ENCODE results near the gene DIS3L2. TPM values are rescaled to one million over a fixed set of nuclear protein-coding genes. Genes with fewer than 3 reads are reported as not detected.
A peak's percentile ranks its signal among the peaks of the same experiment; 100 is the strongest.

Gene DIS3L2
- total and polyA plus RNA-seq, 2 of the 8 experiments (the other 6 are each of a cell fraction or from before 2014, with no cell fraction given): 11.5 to 21.6 TPM

DNA sequence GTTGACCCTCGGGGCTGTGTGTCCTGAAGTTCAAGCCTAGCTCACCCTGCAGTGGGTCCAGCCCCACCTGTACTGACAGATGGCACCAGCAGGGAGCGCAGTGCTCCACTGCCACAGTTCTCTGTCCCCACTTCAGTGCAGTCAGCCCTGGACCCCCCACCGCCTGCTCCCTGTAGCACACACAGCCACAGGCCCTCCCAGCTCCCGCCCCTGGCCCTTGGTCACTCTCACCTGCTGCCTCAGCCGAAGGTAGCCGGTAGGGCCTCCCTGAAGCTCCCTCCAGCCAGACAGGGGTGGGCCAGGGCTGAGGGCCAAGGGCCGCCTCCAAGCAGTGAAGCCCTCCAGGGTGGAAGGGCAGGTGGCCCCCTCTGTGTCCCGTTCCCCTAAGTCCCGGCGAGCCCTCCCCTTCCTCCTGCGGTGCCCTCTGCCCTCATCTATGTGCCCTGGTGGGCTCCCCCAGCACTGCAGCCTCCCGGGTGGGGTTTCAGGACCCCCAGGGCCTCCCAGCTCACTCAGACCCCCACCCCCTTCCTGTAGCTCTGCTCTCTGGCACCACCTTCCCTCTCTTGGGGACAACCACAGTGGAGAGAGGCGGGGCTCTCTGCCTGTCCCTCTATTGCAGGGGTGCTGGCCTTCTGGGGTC lies 406.2 kb downstream of the DIS3L2 start:
- WGBS, 2 experiments (ENCODE audit: extremely low coverage in 1 of 2, insufficient coverage in 1 of 2, insufficient read length in 1 of 2, insufficient replicate concordance in 2 of 2, low coverage in 1 of 2, low lambda C conversion rate in 2 of 2, missing lambda C conversion rate in 1 of 2): 69% methylated on average over 7 of the region's 13 CpGs; no CpG with 5 or more reads in 1 of the 2 experiments
- POLR2A ChIA-PET (ENCODE audit: partially characterized antibody): interaction anchor here (0.8 to 1.4 kb wide), 7 partner anchors 15 to 72 kb away, joined by 3 to 5 read pairs (median 3); no protein-coding TSS in a partner anchor
- Histone ChIP-seq H2BK12ac (ENCODE audit: low read depth, low read length) (peak overlapping the region; percentile 68; the same call in 1 of the 2 replicates), H2AK5ac (ENCODE audit: low read depth, low read length) (no peak overlapping the region; the same call in 1 of the 2 replicates), H2BK20ac (ENCODE audit: low read length) (no peak overlapping the region), H3K4ac (replicated peaks; ENCODE audit: insufficient read length, low read depth, low read length) (no peak overlapping the region), H2BK5ac (ENCODE audit: low read depth, low read length) (no peak overlapping the region), H3K14ac (ENCODE audit: insufficient read length) (no peak overlapping the region), H3K79me2 (ENCODE audit: control insufficient read depth in 1 of 2, insufficient read depth in 2 of 2, low read length in 2 of 2) (no peaks in the 10 kb centered on the region), H4K8ac (ENCODE audit: extremely low read depth, insufficient read depth, low read length) (peak overlapping the region; percentile 0; the same call in 1 of the 2 replicates), H2AFZ (ENCODE audit: low read length) (no peak overlapping the region), H3K4me2 (ENCODE audit: insufficient read depth in 1 of 2, low read depth in 2 of 2, low read length in 2 of 2) (no peak overlapping the region), H3K4me3 (ENCODE audit: extremely low read depth in 1 of 4, insufficient read depth in 2 of 4, low read depth in 3 of 4, low read length in 4 of 4) (no peak overlapping the region), H3K4me1 (replicated peaks in 1 of 4; ENCODE audit: control insufficient read depth in 3 of 4, insufficient read depth in 4 of 4, low read length in 3 of 4) (peaks cover 0 to 21% (median 6%) of the 10 kb centered on the region in 4 experiments; a peak in 6 of 7 replicates), H3K23ac (ENCODE audit: insufficient read length) (no peak overlapping the region), H3K23me2 (ENCODE audit: low read depth, low read length) (no peaks in the 10 kb centered on the region), H3K9ac (replicated peaks in 1 of 4; ENCODE audit: extremely low read depth in 1 of 4, low read depth in 3 of 4, low read length in 3 of 4) (no peak overlapping the region), H3K56ac (replicated peaks; ENCODE audit: insufficient read length, low read depth, low read length) (no peak overlapping the region), H2BK120ac (replicated peaks; ENCODE audit: low read depth, low read length) (no peak overlapping the region), H3K18ac (ENCODE audit: extremely low read depth, low read length) (peak overlapping the region; percentile 48), H3K27me3 (replicated peaks in 1 of 4; ENCODE audit: control insufficient read depth in 3 of 4, extremely low read depth in 1 of 4, insufficient read depth in 3 of 4, low read length in 3 of 4) (no peaks in the 10 kb centered on the region), H3K79me1 (ENCODE audit: low read depth, low read length) (no peaks in the 10 kb centered on the region), H2BK15ac (ENCODE audit: low read length) (no peak overlapping the region), H3K36me3 (ENCODE audit: control insufficient read depth in 2 of 4, insufficient read depth in 4 of 4, low read length in 3 of 4) (no peaks in the 10 kb centered on the region), H3K9me3 (ENCODE audit: insufficient read depth in 2 of 2, low read depth in 1 of 2, low read length in 1 of 2) (no peaks in the 10 kb centered on the region), H4K5ac (ENCODE audit: insufficient read length, low read depth, low read length) (no peak overlapping the region), H4K91ac (replicated peaks; ENCODE audit: insufficient read length, low read length) (no peak overlapping the region), H3K27ac (ENCODE audit: low read depth, low read length) (no peak overlapping the region), H4K20me1 (replicated peaks in 1 of 2; ENCODE audit: control insufficient read depth in 1 of 2, insufficient read depth in 2 of 2, low read length in 2 of 2) (no peaks in the 10 kb centered on the region)
- CTCF ChIA-PET (ENCODE audit: partially characterized antibody): interaction anchor here (0.6 to 9.5 kb wide), 51 partner anchors 9 to 470 kb away, joined by 3 to 100 read pairs (median 5); partner anchors contain the start of genes ALPG and ALPP
- FAIRE-seq (no peak), DNase-seq (ENCODE audit: low read depth in 1 of 2, low spot score in 2 of 2) (peak in 1 of 2 experiments; percentile 84)
- TF ChIP-seq CHD1 (IDR thresholded peaks at IDR 0.05; ENCODE audit: low read depth, low read length) (no peak), CTCF (IDR thresholded peaks at IDR 0.05; ENCODE audit: control extremely low read depth in 1 of 3, insufficient read depth in 1 of 3, low read depth in 1 of 3, low read length in 3 of 3) (peak; percentile 71 to 86 (median 85)), KDM1A (IDR thresholded peaks at IDR 0.05; ENCODE audit: borderline replicate concordance, low read length) (no peak), RAD21 (IDR thresholded peaks at IDR 0.05 in 1 of 2, conservative IDR thresholded peaks at IDR 0.05 in 1 of 2; ENCODE audit: low read depth in 2 of 2, low read length in 2 of 2) (peak; percentile 66 to 76), TAF1 (IDR thresholded peaks at IDR 0.05; ENCODE audit: low read depth, low read length) (no peak), SUZ12 (IDR thresholded peaks at IDR 0.05; ENCODE audit: low read length) (no peak), CTBP2 (IDR thresholded peaks at IDR 0.05; ENCODE audit: borderline replicate concordance, insufficient read depth, insufficient read length, low read length) (no peak), SP2 (IDR thresholded peaks at IDR 0.05; ENCODE audit: low read length) (no peak)
- TF ChIP-seq, protein P1, sequence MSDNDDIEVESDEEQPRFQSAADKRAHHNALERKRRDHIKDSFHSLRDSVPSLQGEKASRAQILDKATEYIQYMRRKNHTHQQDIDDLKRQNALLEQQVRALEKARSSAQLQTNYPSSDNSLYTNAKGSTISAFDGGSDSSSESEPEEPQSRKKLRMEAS (IDR thresholded peaks at IDR 0.05): 0 out of 2 replicates have a peak, but pooled peaks have one; percentile 17

Measured in H1 (cell line).